ENCODE results near the gene USF1.

DNA sequence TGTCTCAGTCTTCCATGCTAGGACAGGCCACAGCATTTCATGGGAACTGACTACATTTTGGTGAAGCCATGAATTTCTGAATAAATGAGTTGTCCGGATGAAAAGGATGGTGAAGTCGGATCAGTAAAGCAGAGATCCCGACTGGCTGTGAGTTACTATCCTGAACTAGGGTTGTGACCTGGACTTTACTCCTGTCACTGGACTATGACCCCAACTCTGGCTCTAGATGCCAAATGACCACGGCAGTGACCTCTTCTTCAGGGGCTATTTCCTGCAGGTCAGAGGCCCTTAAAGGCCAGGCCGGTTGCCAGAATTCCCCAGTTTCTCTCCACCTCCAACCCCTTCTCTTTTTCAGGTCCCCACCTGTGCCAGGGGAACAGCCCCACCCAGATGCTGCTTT, 45.3 kb upstream of the USF1 start:
- TF ChIP-seq POLR2A (IDR thresholded peaks at IDR 0.05; ENCODE audit: low read depth, low read length) (no peak), POLR2AphosphoS5 (IDR thresholded peaks at IDR 0.05; ENCODE audit: low read depth, low read length) (no peak), TAF1 (IDR thresholded peaks at IDR 0.05; ENCODE audit: low read depth, low read length) (no peak), SPI1 (IDR thresholded peaks at IDR 0.05; ENCODE audit: low read depth, low read length) (no peak)
